Natural killer cell (primary cell): ENCODE data around the gene CNEP1R1. TPM values are rescaled to one million over a fixed set of nuclear protein-coding genes. Genes with fewer than 3 reads are reported as not detected.
A peak's percentile ranks its signal among the peaks of the same experiment; 100 is the strongest.

Experiments
- ATAC-seq, 3 donors: fragments of 150-1000 bp in 2 of 3; fragments of 200-7000 bp in 1 of 3; cut with Tn5 transposase; 1 replicate in 1 of 3; 2 replicates in 2 of 3; pipeline ENCODE4 v1.10.0; 2021; ENCODE audit warnings: mild to moderate bottlenecking in 2 of 3, moderate library complexity in 2 of 3
- DNase-seq, 2 donors: peaks; one replicate each; pipeline versions ENCODE4 v3.0.0 to v3.0.0-alpha.2; 2013 to 2021; ENCODE audit warnings: mixed read lengths in 1 of 2
- H3K27ac ChIP-seq: one replicate; pipeline ENCODE4 v1.5.1; 2013; ENCODE audit warnings: mild to moderate bottlenecking, low read length
- H3K27me3 ChIP-seq: one replicate; pipeline ENCODE4 v1.6.1; 2013; ENCODE audit warnings: low read length; ENCODE audit not compliant: control insufficient read depth, insufficient read depth
- H3K36me3 ChIP-seq: one replicate; pipeline ENCODE4 v1.6.1; 2013; ENCODE audit warnings: low read length; ENCODE audit not compliant: control insufficient read depth, insufficient read depth
- H3K4me1 ChIP-seq: one replicate; pipeline ENCODE4 v1.6.1; 2013; ENCODE audit warnings: low read length; ENCODE audit not compliant: control insufficient read depth, insufficient read depth
- H3K4me3 ChIP-seq: one replicate; pipeline ENCODE4 v1.5.1; 2013; ENCODE audit warnings: low read length
- H3K9me3 ChIP-seq: one replicate; pipeline ENCODE4 v1.6.1; 2013; ENCODE audit warnings: low read length; ENCODE audit not compliant: control insufficient read depth, insufficient read depth
- H3K27ac Mint-ChIP-seq, 2 donors: one replicate each; pipeline ENCODE4 v1.8.0; 2022; ENCODE audit warnings: mild to moderate bottlenecking in 2 of 2, mixed read lengths in 2 of 2, moderate library complexity in 1 of 2
- H3K27me3 Mint-ChIP-seq, 2 donors: one replicate each; pipeline ENCODE4 v1.8.0; 2022; ENCODE audit warnings: low read depth in 2 of 2, mixed read lengths in 2 of 2
- H3K36me3 Mint-ChIP-seq: one replicate; pipeline ENCODE4 v1.8.0; 2022; ENCODE audit warnings: mixed read lengths
- H3K4me1 Mint-ChIP-seq, 2 donors: one replicate each; pipeline ENCODE4 v1.8.0; 2022; ENCODE audit warnings: mixed read lengths in 2 of 2
- H3K4me3 Mint-ChIP-seq: one replicate; pipeline ENCODE4 v1.8.0; 2022; ENCODE audit warnings: mild to moderate bottlenecking, moderate library complexity, mixed read lengths
- H3K9me3 Mint-ChIP-seq, 2 donors: one replicate each; pipeline ENCODE4 v1.8.0; 2022; ENCODE audit warnings: mixed read lengths in 2 of 2
- WGBS: methylation state at CpG from one replicate; pipeline ENCODE4 v1.1.7; 2013; ENCODE audit warnings: missing lambda C conversion rate; ENCODE audit not compliant: insufficient coverage; 5-methylcytosine and 5-hydroxymethylcytosine counted together
- intact Hi-C: fragments of 100-400 bp; cut with micrococcal nuclease; formaldehyde crosslinking; loops from one replicate; pipeline ENCODE4 v1.14.2; 2022
- total RNA-seq, 4 donors: library from RNA; stranded (reverse); fragments of 120-200 nt in 1 of 4; gene quantifications; one replicate each; pipeline versions ENCODE4 v1.2.3 to v1.2.4, GENCODE V29; 2013 to 2022
- TF ChIP-seq, protein P1 (sequence below): fragments of 200-600 bp; IDR thresholded peaks from one replicate; pipeline ENCODE4 v1.8.0; 2022; ENCODE audit warnings: antibody characterized with exemption

CNEP1R1 gene
- total RNA-seq, 3 donors from 2014 or later (not counting 1 experiment from before 2014, with no cell fraction given) = 34.3 to 41.6 (median 37.5) TPM

DNA sequence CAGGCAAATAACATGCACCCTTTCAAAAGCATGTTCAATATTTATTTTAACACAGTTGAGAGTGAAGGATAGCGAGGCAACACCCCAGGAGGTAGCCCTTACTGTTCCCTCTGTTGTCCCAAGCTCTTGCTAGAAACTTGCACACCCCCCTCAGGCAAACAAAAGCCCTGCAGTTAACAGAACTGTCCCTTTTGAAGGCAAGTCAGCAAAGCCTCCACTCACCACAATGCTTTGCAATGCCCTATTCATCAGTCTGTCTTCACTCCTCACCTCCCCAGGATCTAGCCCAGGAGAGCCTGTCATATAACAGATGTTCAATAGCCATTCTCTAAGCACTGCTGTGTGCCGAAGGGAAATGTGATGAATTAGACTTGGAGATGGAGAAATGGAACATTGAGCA, 3.5 kb upstream of the CNEP1R1 start:
- TF ChIP-seq, protein P1, sequence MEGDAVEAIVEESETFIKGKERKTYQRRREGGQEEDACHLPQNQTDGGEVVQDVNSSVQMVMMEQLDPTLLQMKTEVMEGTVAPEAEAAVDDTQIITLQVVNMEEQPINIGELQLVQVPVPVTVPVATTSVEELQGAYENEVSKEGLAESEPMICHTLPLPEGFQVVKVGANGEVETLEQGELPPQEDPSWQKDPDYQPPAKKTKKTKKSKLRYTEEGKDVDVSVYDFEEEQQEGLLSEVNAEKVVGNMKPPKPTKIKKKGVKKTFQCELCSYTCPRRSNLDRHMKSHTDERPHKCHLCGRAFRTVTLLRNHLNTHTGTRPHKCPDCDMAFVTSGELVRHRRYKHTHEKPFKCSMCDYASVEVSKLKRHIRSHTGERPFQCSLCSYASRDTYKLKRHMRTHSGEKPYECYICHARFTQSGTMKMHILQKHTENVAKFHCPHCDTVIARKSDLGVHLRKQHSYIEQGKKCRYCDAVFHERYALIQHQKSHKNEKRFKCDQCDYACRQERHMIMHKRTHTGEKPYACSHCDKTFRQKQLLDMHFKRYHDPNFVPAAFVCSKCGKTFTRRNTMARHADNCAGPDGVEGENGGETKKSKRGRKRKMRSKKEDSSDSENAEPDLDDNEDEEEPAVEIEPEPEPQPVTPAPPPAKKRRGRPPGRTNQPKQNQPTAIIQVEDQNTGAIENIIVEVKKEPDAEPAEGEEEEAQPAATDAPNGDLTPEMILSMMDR = no peak
- H3K27ac Mint-ChIP-seq = no peak overlapping the region
- Histone ChIP-seq H3K4me3 (no peak overlapping the region), H3K9me3 (no peaks in the 10 kb centered on the region), H3K27ac (no peak overlapping the region), H3K4me1 (peaks cover 7% of the 10 kb centered on the region), H3K36me3 (no peaks in the 10 kb centered on the region), H3K27me3 (no peaks in the 10 kb centered on the region)
- H3K36me3 Mint-ChIP-seq = no peaks in the 10 kb centered on the region
- intact Hi-C loops = loop anchor here (10.0 kb wide), 1 partner anchor 333 kb away; no protein-coding TSS in a partner anchor
- no peak for ATAC-seq
- 72% methylated on average over 2 of the region's 2 CpGs for WGBS
- no peak overlapping the region for H3K4me3 Mint-ChIP-seq
- H3K9me3 Mint-ChIP-seq = no peaks in the 10 kb centered on the region
- H3K4me1 Mint-ChIP-seq = peaks cover 14 to 15% of the 10 kb centered on the region in 2 donors
- peaks cover 12 to 16% of the 10 kb centered on the region in 2 donors for H3K27me3 Mint-ChIP-seq
- DNase-seq = no peak

DNA sequence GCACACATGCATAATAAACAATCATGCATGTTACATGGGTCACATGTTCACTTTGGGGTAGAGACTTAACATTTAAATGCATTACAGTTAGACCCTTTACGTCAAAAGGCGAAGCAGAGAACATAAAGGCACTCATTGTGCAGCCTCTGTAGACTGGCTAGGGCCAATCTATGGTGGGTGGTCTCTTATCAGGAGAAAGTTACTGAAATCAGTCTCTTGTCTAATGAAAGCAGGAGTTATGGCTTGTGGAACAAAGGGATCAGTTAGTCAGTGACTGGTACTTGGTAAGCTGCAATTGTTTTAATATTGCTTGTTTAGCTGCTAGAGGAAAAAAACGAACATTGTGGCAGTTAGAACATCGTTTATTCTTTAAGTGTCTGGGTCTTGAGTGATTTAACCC, 1.4 kb upstream of the CNEP1R1 start:
- no peak overlapping the region for H3K4me3 ChIP-seq
- TF ChIP-seq, protein P1 = no peak

DNA sequence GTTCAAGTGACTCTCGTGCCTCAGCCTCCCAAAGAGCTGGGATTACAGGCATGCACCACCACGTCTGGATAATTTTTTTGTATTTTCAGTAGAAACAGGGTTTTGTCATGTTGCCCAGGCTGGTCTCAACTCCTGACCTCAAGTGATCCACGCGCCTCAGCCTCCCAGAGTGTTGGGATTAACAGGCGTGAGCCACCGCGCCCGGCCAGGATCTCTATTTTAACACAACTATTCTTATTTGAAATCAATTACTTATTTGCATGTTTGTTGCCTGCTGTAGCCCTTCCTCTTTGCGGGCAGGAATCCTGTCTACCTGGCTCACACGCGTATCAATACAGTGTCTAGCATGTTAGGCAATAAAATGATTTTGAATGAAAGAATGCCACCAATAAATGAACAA, 818 bp upstream of the CNEP1R1 start:
- DNase-seq = no peak
- TF ChIP-seq, protein P1 = no peak
- no peaks in the 10 kb centered on the region for H3K9me3 Mint-ChIP-seq
- H3K36me3 Mint-ChIP-seq = no peaks in the 10 kb centered on the region
- H3K4me1 Mint-ChIP-seq = peaks cover 14 to 15% of the 10 kb centered on the region in 2 donors
- peaks cover 9 to 10% of the 10 kb centered on the region in 2 donors for H3K27me3 Mint-ChIP-seq
- peak overlapping the region; percentile 80 to 96 for H3K27ac Mint-ChIP-seq
- H3K4me1 ChIP-seq = peaks cover 13% of the 10 kb centered on the region
- 99% methylated on average over 11 of the region's 11 CpGs for WGBS
- no peak overlapping the region for H3K4me3 ChIP-seq
- H3K36me3 ChIP-seq = peaks cover 2% of the 10 kb centered on the region
- no peaks in the 10 kb centered on the region for H3K9me3 ChIP-seq
- intact Hi-C loops = loop anchor here (1.0 to 10.0 kb wide), 5 partner anchors 43 to 641 kb away; partner anchors contain the start of gene TENT4B
- no peak overlapping the region for H3K27ac ChIP-seq
- no peak for ATAC-seq
- H3K27me3 ChIP-seq = no peaks in the 10 kb centered on the region
- no peak overlapping the region for H3K4me3 Mint-ChIP-seq

More for the DNA sequence above, 1.4 kb upstream of the CNEP1R1 start:
- Histone ChIP-seq H3K9me3 (no peaks in the 10 kb centered on the region), H3K36me3 (no peaks in the 10 kb centered on the region), H3K27ac (no peak overlapping the region), H3K27me3 (no peaks in the 10 kb centered on the region), H3K4me1 (peaks cover 13% of the 10 kb centered on the region)
- peaks cover 14 to 15% of the 10 kb centered on the region in 2 donors for H3K4me1 Mint-ChIP-seq
- no peak overlapping the region for H3K4me3 Mint-ChIP-seq
- intact Hi-C loops = loop anchor here (1.0 to 10.0 kb wide), 5 partner anchors 43 to 642 kb away; partner anchors contain the start of gene TENT4B
- H3K36me3 Mint-ChIP-seq = no peaks in the 10 kb centered on the region
- H3K9me3 Mint-ChIP-seq = no peaks in the 10 kb centered on the region
- peaks cover 12 to 15% of the 10 kb centered on the region in 2 donors for H3K27me3 Mint-ChIP-seq
- ATAC-seq (no peak), DNase-seq (no peak)
- H3K27ac Mint-ChIP-seq = no peak overlapping the region
- 58% methylated on average over 4 of the region's 4 CpGs for whole genome bisulfite sequencing

DNA sequence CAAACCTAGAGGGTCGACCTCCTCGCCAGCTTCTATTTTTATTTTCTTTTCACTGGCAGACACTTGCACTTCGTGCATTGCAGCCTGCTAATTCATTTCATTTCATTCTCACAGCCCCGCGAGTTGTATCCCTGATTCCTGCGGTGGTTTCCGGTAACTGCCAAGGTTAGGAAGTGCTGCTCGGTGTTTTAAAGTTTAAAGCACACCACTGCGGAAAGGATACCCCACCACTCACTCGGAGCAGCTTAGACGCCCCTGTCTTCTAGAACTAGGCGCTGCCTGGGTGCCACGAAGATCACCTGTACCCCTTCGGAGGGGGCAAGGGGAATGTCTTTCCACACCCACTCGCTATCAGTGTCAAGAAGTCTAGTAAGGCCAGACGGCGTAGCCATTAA, 509 bp downstream of the CNEP1R1 start:
- Mint-ChIP-seq H3K27me3 (peaks cover 4 to 9% of the 10 kb centered on the region in 2 donors), H3K4me3 (peak overlapping the region; percentile 94), H3K4me1 (peaks cover 14 to 15% of the 10 kb centered on the region in 2 donors), H3K27ac (peak overlapping the region; percentile 80 to 96), H3K36me3 (no peaks in the 10 kb centered on the region), H3K9me3 (no peaks in the 10 kb centered on the region)
- DNase-seq = peak; percentile 21 to 55
- peaks cover 12% of the 10 kb centered on the region for H3K36me3 ChIP-seq
- TF ChIP-seq, protein P1 = no peak
- intact Hi-C loops = loop anchor here (1.0 to 10.0 kb wide), 6 partner anchors 41 to 781 kb away; partner anchors contain the start of genes CYLD and TENT4B
- H3K4me1 ChIP-seq = peaks cover 13% of the 10 kb centered on the region
- 0% methylated on average over 16 of the region's 17 CpGs for WGBS
- no peaks in the 10 kb centered on the region for H3K27me3 ChIP-seq
- H3K27ac ChIP-seq = peak overlapping the region; percentile 67
- H3K9me3 ChIP-seq = no peaks in the 10 kb centered on the region
- ATAC-seq = peak in 1 of 3 donors; percentile 1
- peak overlapping the region; percentile 54 for H3K4me3 ChIP-seq
